ENCODE results near the gene CLPSL2.

The CLPSL2 gene

DNA sequence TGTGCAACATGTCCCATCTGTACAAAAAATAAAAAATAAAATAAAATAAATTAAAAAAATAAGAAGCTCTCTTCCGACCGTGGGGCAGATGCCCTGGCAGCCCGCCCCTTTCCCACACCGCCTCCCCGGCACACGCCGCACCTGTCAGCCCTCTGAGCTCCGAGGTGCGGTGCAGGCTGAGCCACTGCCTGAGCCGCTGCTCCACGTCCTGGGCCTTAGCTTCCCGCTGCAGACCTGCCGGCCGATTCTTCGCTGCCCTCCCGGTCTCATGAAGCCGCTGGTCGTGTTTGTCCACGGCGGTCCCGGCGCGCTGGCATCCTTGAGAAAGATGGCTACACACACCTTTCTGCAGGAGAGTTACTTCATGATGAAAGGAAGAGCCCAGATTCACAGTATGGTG, 10.7 kb upstream of the CLPSL2 start:
- TF ChIP-seq, protein P1, sequence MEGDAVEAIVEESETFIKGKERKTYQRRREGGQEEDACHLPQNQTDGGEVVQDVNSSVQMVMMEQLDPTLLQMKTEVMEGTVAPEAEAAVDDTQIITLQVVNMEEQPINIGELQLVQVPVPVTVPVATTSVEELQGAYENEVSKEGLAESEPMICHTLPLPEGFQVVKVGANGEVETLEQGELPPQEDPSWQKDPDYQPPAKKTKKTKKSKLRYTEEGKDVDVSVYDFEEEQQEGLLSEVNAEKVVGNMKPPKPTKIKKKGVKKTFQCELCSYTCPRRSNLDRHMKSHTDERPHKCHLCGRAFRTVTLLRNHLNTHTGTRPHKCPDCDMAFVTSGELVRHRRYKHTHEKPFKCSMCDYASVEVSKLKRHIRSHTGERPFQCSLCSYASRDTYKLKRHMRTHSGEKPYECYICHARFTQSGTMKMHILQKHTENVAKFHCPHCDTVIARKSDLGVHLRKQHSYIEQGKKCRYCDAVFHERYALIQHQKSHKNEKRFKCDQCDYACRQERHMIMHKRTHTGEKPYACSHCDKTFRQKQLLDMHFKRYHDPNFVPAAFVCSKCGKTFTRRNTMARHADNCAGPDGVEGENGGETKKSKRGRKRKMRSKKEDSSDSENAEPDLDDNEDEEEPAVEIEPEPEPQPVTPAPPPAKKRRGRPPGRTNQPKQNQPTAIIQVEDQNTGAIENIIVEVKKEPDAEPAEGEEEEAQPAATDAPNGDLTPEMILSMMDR (IDR thresholded peaks at IDR 0.05; ENCODE audit: borderline replicate concordance, extremely low read depth, low read length, poor library complexity, severe bottlenecking) = no peak
- TF ChIP-seq EZH2 (IDR thresholded peaks at IDR 0.05; ENCODE audit: borderline replicate concordance, low read depth, low read length, severe bottlenecking) = no peak
- ATAC-seq (ENCODE audit: insufficient read depth, low read depth) (no peak), DNase-seq (no peak)

DNA sequence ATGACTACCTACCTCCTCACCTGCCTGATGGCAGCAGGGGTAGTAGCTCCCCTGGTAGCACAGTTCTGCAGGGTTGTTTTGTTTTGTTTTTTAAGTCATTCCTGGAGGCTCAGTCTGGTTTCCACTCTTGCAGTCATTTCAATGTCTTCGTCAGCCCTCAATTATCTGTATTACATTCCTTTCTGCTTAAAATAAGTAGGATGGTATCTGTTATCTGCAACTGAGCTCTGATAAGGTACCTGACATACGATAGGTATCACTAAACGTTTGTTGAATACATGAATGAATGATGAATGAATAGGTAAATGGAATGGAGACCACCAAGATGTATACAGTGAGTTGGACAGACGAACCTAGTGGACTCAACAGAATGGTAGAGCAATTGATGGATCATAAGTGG, 7.2 kb upstream of the CLPSL2 start:
- Histone ChIP-seq H3K27ac (ENCODE audit: low read length) (no peak overlapping the region), H3K27me3 (ENCODE audit: insufficient read depth, low read length, poor library complexity) (peaks cover 4% of the 10 kb centered on the region), H4K20me1 (ENCODE audit: insufficient read depth, low read length) (no peaks in the 10 kb centered on the region; the same call in 1 of the 2 replicates), H3K36me3 (ENCODE audit: insufficient read depth, low read length) (no peaks in the 10 kb centered on the region), H3K4me3 (ENCODE audit: low read depth in 1 of 2, low read length in 2 of 2) (no peak overlapping the region), H3K9me3 (ENCODE audit: insufficient read depth, low read length, severe bottlenecking) (no peaks in the 10 kb centered on the region), H3K4me2 (ENCODE audit: insufficient read depth, low read length) (no peak overlapping the region), H2AFZ (ENCODE audit: low read depth, low read length) (no peak overlapping the region), H3K4me1 (ENCODE audit: insufficient read depth, low read length) (no peaks in the 10 kb centered on the region), H3K9ac (ENCODE audit: low read depth, low read length) (no peak overlapping the region), H3K79me2 (ENCODE audit: insufficient read depth, low read length) (no peaks in the 10 kb centered on the region)
- TF ChIP-seq EZH2 (IDR thresholded peaks at IDR 0.05; ENCODE audit: borderline replicate concordance, low read depth, low read length, severe bottlenecking) = no peak
- TF ChIP-seq, protein P1 (IDR thresholded peaks at IDR 0.05; ENCODE audit: borderline replicate concordance, extremely low read depth, low read length, poor library complexity, severe bottlenecking) = no peak
- ATAC-seq (ENCODE audit: insufficient read depth, low read depth) (no peak), DNase-seq (no peak)

More for the DNA sequence above, 10.7 kb upstream of the CLPSL2 start:
- Histone ChIP-seq H3K4me3 (ENCODE audit: low read depth in 1 of 2, low read length in 2 of 2) (no peak overlapping the region), H3K79me2 (ENCODE audit: insufficient read depth, low read length) (no peaks in the 10 kb centered on the region), H3K9ac (ENCODE audit: low read depth, low read length) (no peak overlapping the region), H3K36me3 (ENCODE audit: insufficient read depth, low read length) (no peaks in the 10 kb centered on the region), H3K4me1 (ENCODE audit: insufficient read depth, low read length) (no peaks in the 10 kb centered on the region), H2AFZ (ENCODE audit: low read depth, low read length) (no peak overlapping the region), H3K27ac (ENCODE audit: low read length) (no peak overlapping the region), H4K20me1 (ENCODE audit: insufficient read depth, low read length) (no peaks in the 10 kb centered on the region), H3K9me3 (ENCODE audit: insufficient read depth, low read length, severe bottlenecking) (no peaks in the 10 kb centered on the region), H3K27me3 (ENCODE audit: insufficient read depth, low read length, poor library complexity) (peaks cover 13% of the 10 kb centered on the region), H3K4me2 (ENCODE audit: insufficient read depth, low read length) (no peak overlapping the region)

DNA sequence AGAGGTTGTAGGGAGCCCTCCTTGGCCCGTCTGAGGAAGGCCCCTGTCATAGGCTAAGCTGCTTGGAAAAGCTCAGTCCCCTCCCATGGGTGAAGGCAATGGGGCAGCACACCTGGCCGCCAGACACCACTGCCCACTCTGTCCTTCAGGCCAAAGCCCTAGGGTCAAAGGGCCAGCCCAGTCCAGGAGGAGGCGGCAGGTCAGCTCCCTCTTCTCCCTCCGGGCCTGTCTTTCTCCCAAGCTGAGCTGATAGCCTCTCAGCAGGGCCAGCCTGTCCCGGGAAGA, 5.1 kb upstream of the CLPSL2 start:
- TF ChIP-seq EZH2 (IDR thresholded peaks at IDR 0.05; ENCODE audit: borderline replicate concordance, low read depth, low read length, severe bottlenecking) = no peak
- TF ChIP-seq, protein P1 (IDR thresholded peaks at IDR 0.05; ENCODE audit: borderline replicate concordance, extremely low read depth, low read length, poor library complexity, severe bottlenecking) = no peak
- no peak overlapping the region for H3K4me2 ChIP-seq (ENCODE audit: insufficient read depth, low read length)
- DNase-seq (no peak), ATAC-seq (ENCODE audit: insufficient read depth, low read depth) (no peak)
- no peaks in the 10 kb centered on the region for H3K79me2 ChIP-seq (ENCODE audit: insufficient read depth, low read length)
- H3K27me3 ChIP-seq (ENCODE audit: insufficient read depth, low read length, poor library complexity) = peaks cover 13% of the 10 kb centered on the region
- no peak overlapping the region for H3K4me3 ChIP-seq (ENCODE audit: low read depth in 1 of 2, low read length in 2 of 2)
- no peaks in the 10 kb centered on the region for H3K36me3 ChIP-seq (ENCODE audit: insufficient read depth, low read length)
- H4K20me1 ChIP-seq (ENCODE audit: insufficient read depth, low read length) = no peaks in the 10 kb centered on the region; the same call in 1 of the 2 replicates
- H3K4me1 ChIP-seq (ENCODE audit: insufficient read depth, low read length) = no peaks in the 10 kb centered on the region
- no peak overlapping the region for H2AFZ ChIP-seq (ENCODE audit: low read depth, low read length)
- no peak overlapping the region for H3K27ac ChIP-seq (ENCODE audit: low read length)
- no peaks in the 10 kb centered on the region for H3K9me3 ChIP-seq (ENCODE audit: insufficient read depth, low read length, severe bottlenecking)
- H3K9ac ChIP-seq (ENCODE audit: low read depth, low read length) = no peak overlapping the region

Measured in DND-41 (cell line).